Activated naive CD8-positive, alpha-beta T cell treated with anti-CD3 and anti-CD28 coated beads, Interleukin-2, amount 50 U/mL, for 24 hours (primary cell): ENCODE measurements around the gene MNS1.
"Not testable (repeated sequence)": the region's sequence is repeated elsewhere in the genome, so short reads cannot be mapped to it uniquely, and the experiment has no call there.

Source experiments
- ATAC-seq: fragments of 150-1000 bp; cut with Tn5 transposase; one replicate; pipeline ENCODE4 v1.10.0; 2021
- DNase-seq: peaks from one replicate; pipeline ENCODE4 v3.0.0; 2021
- H3K27ac Mint-ChIP-seq: one replicate; pipeline ENCODE4 v1.8.0; 2021; ENCODE audit warnings: mild to moderate bottlenecking, mixed read lengths
- H3K27me3 Mint-ChIP-seq: one replicate; pipeline ENCODE4 v1.8.0; 2021; ENCODE audit warnings: mixed read lengths
- H3K36me3 Mint-ChIP-seq: one replicate; pipeline ENCODE4 v1.8.0; 2021; ENCODE audit warnings: low read depth, mixed read lengths
- H3K4me1 Mint-ChIP-seq: one replicate; pipeline ENCODE4 v1.8.0; 2021; ENCODE audit warnings: mixed read lengths
- H3K4me3 Mint-ChIP-seq: one replicate; pipeline ENCODE4 v1.8.0; 2021; ENCODE audit warnings: mild to moderate bottlenecking, moderate library complexity, mixed read lengths
- H3K9me3 Mint-ChIP-seq: one replicate; pipeline ENCODE4 v1.8.0; 2021; ENCODE audit warnings: mixed read lengths

MNS1 gene, protein sequence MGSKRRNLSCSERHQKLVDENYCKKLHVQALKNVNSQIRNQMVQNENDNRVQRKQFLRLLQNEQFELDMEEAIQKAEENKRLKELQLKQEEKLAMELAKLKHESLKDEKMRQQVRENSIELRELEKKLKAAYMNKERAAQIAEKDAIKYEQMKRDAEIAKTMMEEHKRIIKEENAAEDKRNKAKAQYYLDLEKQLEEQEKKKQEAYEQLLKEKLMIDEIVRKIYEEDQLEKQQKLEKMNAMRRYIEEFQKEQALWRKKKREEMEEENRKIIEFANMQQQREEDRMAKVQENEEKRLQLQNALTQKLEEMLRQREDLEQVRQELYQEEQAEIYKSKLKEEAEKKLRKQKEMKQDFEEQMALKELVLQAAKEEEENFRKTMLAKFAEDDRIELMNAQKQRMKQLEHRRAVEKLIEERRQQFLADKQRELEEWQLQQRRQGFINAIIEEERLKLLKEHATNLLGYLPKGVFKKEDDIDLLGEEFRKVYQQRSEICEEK

DNA sequence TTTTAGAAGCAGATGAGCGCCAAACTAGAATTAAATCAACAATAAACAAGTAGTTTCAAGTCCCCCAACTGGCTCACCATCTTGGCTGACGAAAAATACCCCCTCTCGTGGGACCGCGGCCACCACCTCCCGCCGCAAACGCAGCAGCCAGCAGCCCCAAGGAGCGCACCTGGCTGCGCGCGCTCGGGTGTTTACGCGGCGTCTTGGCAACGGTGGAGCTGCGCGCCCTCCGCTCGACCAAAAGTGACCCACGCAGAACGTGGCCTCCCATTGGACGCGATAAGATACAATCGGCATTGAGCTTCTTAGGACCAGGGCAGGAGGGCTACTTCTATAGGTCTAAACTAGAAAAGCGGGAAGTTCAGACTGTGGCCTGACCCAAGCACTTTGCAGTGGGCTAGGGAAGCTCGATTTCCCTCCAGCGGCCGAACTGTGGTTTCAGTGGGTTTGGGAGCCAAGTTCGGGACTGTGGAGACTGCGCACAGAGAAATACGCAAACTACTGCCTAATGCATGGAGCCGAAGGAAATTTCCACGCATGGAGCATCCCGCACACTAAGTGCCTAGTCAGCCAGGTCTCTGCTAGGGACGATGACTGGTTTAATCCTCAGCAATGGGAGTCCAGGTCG lies at the start of gene MNS1:
MNS1 (minus strand) TSS at position 245 of the 628 bp plus-strand sequence; CDS start at position 80, 165 bp downstream.
- Mint-ChIP-seq H3K27me3 (peaks cover 24% of the 10 kb centered on the region), H3K36me3 (no peaks in the 10 kb centered on the region), H3K4me1 (peaks cover 27% of the 10 kb centered on the region), H3K27ac (peak within 1 kb of the TSS; percentile 70), H3K9me3 (no peaks in the 10 kb centered on the region), H3K4me3 (peak within 1 kb of the TSS; percentile 88)
- peak; percentile 98 for ATAC-seq
- DNase-seq: peak; percentile 79

DNA sequence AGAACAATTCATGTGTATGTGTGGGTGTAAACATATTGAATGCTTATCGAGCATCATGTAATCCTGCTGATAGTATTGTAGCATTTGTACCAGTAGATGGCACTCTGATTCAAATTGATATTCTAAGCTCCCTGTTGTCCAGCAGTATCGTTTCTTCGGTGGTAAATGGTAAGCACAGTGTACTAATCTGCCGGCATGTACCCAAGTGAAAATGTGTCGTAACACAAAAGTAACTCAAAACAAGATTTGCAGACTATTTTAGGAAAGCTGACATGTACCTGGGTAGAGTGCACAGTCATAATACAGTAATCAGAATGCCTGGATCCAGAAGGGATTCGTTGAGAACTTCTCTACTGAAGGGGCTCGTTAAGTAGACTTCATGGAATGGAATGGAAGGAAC lies 31.7 kb upstream of the MNS1 start:
- H3K4me3 Mint-ChIP-seq: no peak overlapping the region
- H3K27me3 Mint-ChIP-seq: no peaks in the 10 kb centered on the region
- no peak overlapping the region for H3K27ac Mint-ChIP-seq
- no peaks in the 10 kb centered on the region for H3K4me1 Mint-ChIP-seq
- no peaks in the 10 kb centered on the region for H3K9me3 Mint-ChIP-seq
- peak; percentile 66 for ATAC-seq
- no peaks in the 10 kb centered on the region for H3K36me3 Mint-ChIP-seq
- no peak for DNase-seq

DNA sequence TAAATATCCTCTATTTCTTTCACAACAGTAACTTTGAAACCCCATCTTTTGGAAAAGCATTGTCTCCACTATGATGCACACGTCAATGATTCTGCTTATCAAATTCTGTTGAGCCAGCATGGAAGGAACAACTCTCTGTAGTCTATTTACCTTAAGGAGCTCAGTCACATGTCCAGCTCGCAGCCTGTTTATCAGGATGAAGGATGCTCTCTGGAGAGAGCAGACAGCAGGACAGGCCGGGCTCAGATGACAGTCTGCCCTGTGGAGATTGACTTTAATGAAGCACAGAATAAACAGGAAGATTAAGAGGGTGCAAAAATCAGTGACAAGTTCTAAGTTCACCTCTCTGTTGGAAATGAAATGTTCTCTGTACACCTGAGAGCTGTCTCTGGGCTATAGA lies 30.6 kb upstream of the MNS1 start:
- Mint-ChIP-seq H3K4me3 (no peak overlapping the region), H3K9me3 (no peaks in the 10 kb centered on the region), H3K27me3 (no peaks in the 10 kb centered on the region), H3K4me1 (no peaks in the 10 kb centered on the region), H3K36me3 (no peaks in the 10 kb centered on the region), H3K27ac (no peak overlapping the region)
- ATAC-seq (no peak), DNase-seq (no peak)

DNA sequence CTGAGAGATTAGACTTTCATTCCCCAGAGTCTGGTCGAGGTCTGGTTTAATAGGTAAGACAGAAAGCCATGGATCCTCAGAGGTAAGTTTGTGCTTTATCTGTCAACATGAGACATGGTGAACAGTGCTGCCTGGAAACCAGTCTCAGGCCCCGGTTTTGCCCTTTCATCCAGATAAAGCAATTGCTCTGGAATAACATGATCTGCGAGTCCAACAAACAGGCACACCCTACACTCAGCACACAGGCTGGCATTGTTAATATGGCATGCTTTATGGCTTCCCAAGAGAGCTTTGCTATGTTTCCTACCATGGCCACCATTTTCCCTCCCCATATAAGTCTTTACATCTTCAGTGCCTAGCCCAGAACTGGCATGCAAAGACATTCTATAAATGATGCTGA lies 30.1 kb upstream of the MNS1 start:
- no peaks in the 10 kb centered on the region for H3K9me3 Mint-ChIP-seq
- no peaks in the 10 kb centered on the region for H3K4me1 Mint-ChIP-seq
- ATAC-seq (no peak), DNase-seq (no peak)
- H3K27me3 Mint-ChIP-seq: no peaks in the 10 kb centered on the region
- H3K4me3 Mint-ChIP-seq: no peak overlapping the region
- no peak overlapping the region for H3K27ac Mint-ChIP-seq
- no peaks in the 10 kb centered on the region for H3K36me3 Mint-ChIP-seq

DNA sequence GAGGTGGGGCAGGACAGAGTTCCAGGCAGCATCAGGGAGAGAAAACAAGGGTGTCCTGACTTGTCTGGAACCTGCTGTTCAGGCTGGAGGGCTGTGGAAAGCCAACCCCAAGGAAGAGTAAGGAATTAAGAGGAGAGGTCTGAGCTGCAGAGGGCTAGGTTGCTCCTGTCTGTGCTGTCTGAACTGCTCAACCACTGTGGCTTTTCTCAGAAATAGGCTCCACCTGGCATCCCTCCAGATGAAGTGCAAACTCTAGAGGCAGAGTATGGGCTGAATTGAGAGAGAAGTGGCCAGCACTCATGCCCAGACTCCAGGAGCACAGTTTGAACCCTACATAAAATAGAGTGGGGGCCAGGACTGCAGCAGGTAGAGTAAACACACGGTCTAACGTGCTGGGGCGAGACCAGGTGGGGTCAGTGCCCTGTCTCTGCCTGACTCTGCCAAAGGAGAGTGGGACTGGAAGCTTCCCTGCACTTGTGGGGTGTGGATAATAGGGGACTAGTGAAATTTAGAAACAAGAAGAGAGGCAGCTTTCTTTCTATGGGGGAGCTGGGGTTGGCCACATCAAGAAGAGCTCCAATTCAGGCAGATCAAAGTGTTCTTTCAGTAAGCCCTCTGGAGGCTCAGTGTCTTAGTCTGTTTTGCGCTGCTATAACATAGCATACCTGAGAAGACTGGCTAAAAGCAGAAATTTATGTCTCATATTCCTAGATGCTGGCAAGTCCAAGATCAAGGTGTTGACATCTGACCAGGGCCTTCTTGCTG lies 28.0 kb upstream of the MNS1 start:
- ATAC-seq: no peak
- Mint-ChIP-seq H3K36me3 (no peaks in the 10 kb centered on the region), H3K9me3 (no peaks in the 10 kb centered on the region), H3K27ac (no peak overlapping the region), H3K4me1 (no peaks in the 10 kb centered on the region), H3K4me3 (no peak overlapping the region), H3K27me3 (no peaks in the 10 kb centered on the region)
- no peak for DNase-seq

DNA sequence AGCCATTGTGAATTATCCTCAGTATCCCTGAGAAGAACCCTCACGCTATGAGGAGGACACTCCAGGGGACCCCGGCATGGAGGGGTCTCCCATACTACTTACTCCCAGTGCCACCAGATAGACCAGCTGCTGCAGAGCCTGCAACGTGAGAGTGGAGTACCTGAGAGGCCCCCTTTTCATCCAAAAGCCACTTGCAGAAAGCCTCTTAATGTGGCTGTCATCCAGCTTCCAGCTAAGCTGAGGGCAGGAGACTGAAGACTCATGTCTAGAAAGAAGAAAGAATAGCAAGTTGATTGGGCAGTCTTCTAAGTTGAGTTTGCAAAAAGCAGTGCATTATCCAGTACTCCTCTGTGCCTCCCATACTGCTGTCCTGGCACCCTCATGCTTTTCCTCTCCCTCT lies 27.3 kb upstream of the MNS1 start:
- no peaks in the 10 kb centered on the region for H3K9me3 Mint-ChIP-seq
- H3K27me3 Mint-ChIP-seq: no peaks in the 10 kb centered on the region
- DNase-seq: no peak
- H3K4me1 Mint-ChIP-seq: no peaks in the 10 kb centered on the region
- H3K27ac Mint-ChIP-seq: no peak overlapping the region
- ATAC-seq: no peak
- H3K36me3 Mint-ChIP-seq: no peaks in the 10 kb centered on the region
- no peak overlapping the region for H3K4me3 Mint-ChIP-seq

DNA sequence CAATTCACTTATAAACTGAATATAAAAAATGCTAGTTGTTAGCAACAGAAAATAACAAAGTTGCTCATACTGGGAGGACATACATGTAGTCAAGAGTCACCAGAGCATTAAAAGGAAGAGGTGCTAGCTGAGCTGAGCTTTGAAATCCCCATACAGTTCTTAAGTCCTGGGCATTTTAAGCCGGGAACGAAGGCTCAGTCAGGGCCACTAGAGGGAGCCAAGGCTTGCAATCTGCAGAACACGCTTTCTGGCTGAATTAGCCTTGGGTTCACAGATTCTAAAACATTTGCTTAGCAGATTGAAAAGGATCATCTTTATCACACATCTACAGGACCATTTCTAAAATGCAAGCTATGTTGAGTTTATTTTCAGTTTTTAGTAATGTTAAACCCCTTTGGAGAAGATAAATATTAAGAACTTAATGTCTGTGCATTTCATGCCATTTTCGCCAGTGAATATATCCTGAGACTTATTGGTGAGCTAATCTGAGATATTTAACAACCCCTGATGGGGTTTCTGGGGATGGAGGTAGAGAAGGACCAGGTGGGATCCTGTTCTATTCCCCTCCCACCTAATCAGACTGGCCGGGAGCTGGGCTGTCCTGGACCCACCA lies 26.3 kb upstream of the MNS1 start:
- Mint-ChIP-seq H3K9me3 (no peaks in the 10 kb centered on the region), H3K27me3 (no peaks in the 10 kb centered on the region), H3K36me3 (no peaks in the 10 kb centered on the region), H3K4me1 (no peaks in the 10 kb centered on the region), H3K27ac (no peak overlapping the region), H3K4me3 (no peak overlapping the region)
- ATAC-seq (peak; percentile 65), DNase-seq (peak; percentile 58)

DNA sequence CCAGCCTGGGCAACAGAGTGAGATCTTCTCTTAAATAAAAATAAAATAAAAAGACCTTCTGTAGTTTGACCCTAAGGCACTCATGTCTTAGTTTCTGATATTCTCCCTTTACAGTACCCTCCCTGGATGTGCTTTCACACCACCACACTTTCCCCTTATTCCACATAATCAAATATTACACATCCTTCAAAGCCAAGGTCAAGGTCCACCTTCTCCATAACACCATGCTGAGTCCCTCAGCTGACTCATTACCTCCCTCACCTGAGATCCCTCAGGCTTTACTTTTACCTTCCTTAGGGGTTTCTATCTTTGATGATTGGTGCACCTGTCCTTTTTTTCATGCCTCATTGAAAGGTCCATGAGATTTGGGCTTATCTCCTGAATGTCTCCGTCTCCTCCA lies 25.5 kb upstream of the MNS1 start:
- Mint-ChIP-seq H3K27me3 (no peaks in the 10 kb centered on the region), H3K9me3 (no peaks in the 10 kb centered on the region), H3K4me3 (no peak overlapping the region), H3K36me3 (no peaks in the 10 kb centered on the region), H3K4me1 (no peaks in the 10 kb centered on the region), H3K27ac (no peak overlapping the region)
- DNase-seq (no peak), ATAC-seq (no peak)

DNA sequence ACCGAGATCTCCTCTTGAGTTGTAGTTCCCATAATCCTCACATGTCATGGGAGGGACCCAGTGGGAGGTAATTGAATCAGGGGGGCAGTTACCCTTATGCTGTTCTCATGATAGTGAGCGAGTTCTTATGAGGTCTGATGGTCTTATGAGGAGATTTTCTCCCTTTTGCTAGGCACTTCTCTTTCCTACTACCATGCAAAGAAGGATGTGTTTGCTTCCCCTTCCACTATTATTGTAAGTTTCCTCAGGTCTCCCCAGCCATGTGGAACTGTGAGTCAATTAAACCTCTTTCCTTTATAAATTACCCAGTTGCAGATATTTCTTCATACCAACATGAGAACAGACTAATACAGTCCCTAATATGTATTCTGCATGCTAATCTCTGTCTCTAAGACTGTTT lies 21.3 kb upstream of the MNS1 start:
- H3K27ac Mint-ChIP-seq, H3K4me3 Mint-ChIP-seq, H3K9me3 Mint-ChIP-seq, H3K36me3 Mint-ChIP-seq, ATAC-seq, H3K27me3 Mint-ChIP-seq, DNase-seq, H3K4me1 Mint-ChIP-seq: not testable (repeated sequence)

DNA sequence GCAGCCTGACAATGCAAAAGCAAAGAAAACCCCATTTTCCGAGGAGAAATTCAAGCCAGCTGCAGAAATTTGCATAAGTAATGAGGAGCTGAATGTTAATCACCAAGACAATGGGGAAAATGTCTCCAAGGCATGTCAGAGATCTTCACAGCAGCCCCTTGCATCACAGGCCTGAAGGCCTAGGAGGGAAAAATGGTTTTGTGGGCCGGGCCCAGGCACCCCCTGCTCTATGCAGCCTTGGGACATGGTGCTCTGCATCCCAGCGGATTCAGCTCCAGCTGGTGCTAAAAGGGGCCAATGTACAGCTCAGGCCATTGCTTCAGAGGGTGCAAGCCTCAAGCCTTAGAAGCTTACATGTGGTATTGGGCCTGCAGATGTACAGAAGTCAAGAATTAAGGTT lies 20.5 kb upstream of the MNS1 start:
- ATAC-seq, H3K4me1 Mint-ChIP-seq, DNase-seq, H3K27ac Mint-ChIP-seq, H3K27me3 Mint-ChIP-seq, H3K9me3 Mint-ChIP-seq, H3K4me3 Mint-ChIP-seq, H3K36me3 Mint-ChIP-seq: not testable (repeated sequence)

DNA sequence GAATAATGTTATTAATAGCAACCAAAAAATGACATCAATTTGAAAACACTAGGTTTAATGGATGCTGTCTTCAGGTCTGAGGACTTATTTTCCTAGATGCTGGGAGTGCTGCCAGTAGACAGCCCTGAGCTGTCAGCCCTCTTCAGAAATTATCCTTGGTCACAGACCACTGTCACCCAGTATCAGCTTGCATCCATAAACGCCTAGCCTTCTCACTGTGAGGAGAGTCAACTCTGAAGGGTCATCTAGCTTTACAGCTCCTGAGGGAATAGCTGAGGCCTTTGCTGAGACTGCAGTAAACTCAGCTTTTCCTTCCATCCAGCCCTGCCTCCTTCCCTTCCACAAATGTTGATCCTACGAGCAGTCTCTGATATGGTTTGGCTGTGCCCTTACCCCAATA lies 19.4 kb upstream of the MNS1 start:
- no peaks in the 10 kb centered on the region for H3K4me1 Mint-ChIP-seq
- no peak overlapping the region for H3K27ac Mint-ChIP-seq
- no peak for DNase-seq
- no peaks in the 10 kb centered on the region for H3K36me3 Mint-ChIP-seq
- H3K27me3 Mint-ChIP-seq: peaks cover 2% of the 10 kb centered on the region
- no peak overlapping the region for H3K4me3 Mint-ChIP-seq
- ATAC-seq: no peak
- peaks cover 8% of the 10 kb centered on the region for H3K9me3 Mint-ChIP-seq

DNA sequence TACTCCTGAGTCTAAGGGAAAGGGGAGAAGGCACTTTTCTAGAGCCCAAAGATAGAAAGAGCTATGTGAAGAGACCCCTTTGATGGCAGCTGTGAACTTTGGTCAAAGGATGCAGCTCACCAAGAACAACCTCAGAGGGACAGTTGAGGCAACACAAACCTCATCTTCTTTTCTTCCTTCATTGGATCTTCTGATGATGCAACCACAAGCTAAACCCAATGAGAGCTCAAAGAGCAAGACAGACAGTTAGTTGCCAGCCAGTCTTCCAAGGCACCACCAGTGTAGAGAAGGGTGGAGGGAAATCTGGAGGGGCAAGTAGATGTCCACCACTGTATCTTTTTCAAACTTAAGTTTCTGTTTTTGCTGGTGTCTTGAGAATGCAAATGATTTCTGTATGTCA lies 10.4 kb upstream of the MNS1 start:
- Mint-ChIP-seq H3K9me3 (peaks cover 4% of the 10 kb centered on the region), H3K27me3 (peaks cover 8% of the 10 kb centered on the region), H3K4me1 (no peaks in the 10 kb centered on the region), H3K36me3 (no peaks in the 10 kb centered on the region), H3K4me3 (no peak overlapping the region), H3K27ac (no peak overlapping the region)
- ATAC-seq: no peak
- DNase-seq: no peak

DNA sequence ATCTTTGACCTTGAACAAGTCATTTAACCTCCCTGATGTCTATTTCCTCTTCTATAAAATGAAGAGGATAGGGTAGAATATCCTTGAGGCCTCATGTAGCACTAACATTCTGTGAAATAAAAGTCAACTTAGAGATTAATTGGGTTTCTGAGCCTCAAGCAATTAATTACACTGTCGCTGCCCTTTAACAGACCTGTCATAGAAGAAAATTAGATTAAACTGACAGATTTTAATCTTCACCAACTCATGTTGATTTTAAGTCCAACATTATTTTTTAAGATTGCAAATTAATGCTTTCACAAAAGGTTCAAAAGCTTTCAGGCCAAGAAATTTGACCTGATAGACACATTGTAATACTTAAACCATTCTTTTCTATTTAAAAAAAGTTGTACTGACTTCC lies 8.1 kb upstream of the MNS1 start:
- H3K36me3 Mint-ChIP-seq: no peaks in the 10 kb centered on the region
- ATAC-seq: no peak
- H3K4me1 Mint-ChIP-seq: peaks cover 9% of the 10 kb centered on the region
- no peak overlapping the region for H3K4me3 Mint-ChIP-seq
- no peak for DNase-seq
- H3K27me3 Mint-ChIP-seq: peaks cover under 1% of the 10 kb centered on the region
- no peak overlapping the region for H3K27ac Mint-ChIP-seq
- no peaks in the 10 kb centered on the region for H3K9me3 Mint-ChIP-seq

DNA sequence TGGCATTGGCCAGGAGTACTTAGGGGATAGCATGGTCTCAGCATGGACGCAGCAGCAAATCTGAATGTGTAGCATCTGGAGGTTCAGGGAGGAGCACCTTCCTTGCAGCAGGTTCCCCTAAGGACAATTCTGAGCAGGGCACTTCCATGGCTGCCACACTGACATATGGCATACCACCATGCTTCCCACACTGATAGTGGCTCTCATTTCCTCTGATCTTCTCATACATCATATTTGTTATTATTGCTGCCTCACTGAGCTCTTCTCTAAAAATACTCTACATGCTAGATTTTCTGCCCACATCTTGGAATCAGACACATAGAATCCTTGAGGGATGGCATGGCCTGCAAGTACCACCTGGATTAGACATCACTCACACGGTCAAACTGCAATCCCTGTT lies 7.3 kb upstream of the MNS1 start:
- no peak for DNase-seq
- Mint-ChIP-seq H3K27me3 (no peaks in the 10 kb centered on the region), H3K4me3 (no peak overlapping the region), H3K27ac (no peak overlapping the region), H3K4me1 (peaks cover 10% of the 10 kb centered on the region), H3K9me3 (no peaks in the 10 kb centered on the region), H3K36me3 (no peaks in the 10 kb centered on the region)
- no peak for ATAC-seq
